WI38 (cell line): ENCODE results near the gene FOXO3.

Experiments used
- H3K4me3 ChIP-seq: 2 replicates; pipeline ENCODE4 v1.5.1; 2011; ENCODE audit warnings: low read depth, mild to moderate bottlenecking, control low read depth, low read length
- CTCF ChIP-seq: IDR thresholded peaks from 2 replicates; pipeline ENCODE4 v1.5.1; 2012; ENCODE audit warnings: low read depth, mild to moderate bottlenecking, control low read depth, low read length

The FOXO3 gene

GRCh38 chr6:108616544-108616943, 55.8 kb downstream of the FOXO3 start:
- no peak for TF ChIP-seq CTCF
- H3K4me3 ChIP-seq: no peak overlapping the region

GRCh38 chr6:108616973-108617372, 56.3 kb downstream of the FOXO3 start:
- no peak overlapping the region for H3K4me3 ChIP-seq
- no peak for TF ChIP-seq CTCF

DNA sequence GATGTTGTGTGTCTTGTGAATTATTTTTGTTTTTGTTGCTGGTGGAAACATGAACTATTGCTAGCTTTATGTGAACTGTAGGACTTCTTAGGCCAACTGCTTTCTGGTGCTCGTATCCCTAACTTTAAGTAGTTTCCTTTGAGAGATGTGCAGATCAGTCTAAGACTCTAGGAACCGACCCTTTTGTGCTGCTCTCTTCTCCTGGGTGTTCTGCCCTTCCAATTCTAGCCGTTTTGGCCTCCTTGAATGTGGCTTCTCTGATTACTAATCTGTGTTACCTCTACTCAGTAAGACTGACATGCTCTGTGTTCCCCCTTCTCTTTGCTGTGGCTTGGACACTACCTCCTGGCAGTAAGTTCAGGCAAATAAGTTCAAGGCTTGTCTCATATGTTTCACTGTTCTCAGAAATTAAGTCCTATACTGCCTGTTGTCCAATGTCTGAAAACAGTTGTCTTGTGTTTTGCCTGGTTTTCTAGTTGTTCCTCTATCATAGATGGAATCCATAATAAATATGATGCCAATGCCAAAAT, 58.0 kb downstream of the FOXO3 start:
- no peak overlapping the region for H3K4me3 ChIP-seq

DNA sequence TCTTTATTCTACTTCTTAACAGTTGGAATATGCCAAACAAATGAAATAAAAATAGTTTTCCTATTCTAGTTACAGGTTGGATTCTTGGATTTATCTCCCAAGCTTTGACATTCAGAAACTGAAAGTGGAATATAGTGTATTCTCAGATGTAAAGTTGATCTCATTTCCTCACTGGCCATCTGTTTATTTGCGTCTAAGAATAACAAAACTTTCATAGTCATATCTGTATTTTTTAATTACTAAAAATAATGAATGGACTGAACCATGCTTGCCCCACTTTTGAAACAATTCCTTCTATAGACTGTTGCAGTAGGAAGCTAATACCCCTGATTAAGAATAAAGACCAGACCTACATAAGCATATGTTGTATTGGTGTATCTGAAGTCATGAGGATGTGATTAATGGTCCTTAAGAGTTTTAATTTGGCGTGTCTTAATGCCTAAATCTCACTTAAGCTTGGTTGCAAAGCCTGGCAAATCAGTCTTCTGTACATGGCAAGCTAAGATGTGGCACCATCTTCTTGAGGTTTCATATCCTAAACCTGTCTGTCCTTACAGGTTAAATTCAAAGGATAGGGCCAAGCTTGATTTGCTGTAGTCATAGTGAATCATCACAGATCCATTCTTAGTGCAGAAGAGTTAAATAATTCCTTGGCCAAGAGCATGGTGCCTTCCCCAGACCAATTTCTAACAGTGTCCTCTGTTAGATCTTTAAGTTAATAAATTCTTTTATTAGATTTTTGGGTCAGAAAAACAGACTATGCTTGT, 58.9 kb downstream of the FOXO3 start:
- TF ChIP-seq CTCF: no peak
- no peak overlapping the region for H3K4me3 ChIP-seq

More for the DNA sequence above, 58.0 kb downstream of the FOXO3 start:
- no peak for TF ChIP-seq CTCF

DNA sequence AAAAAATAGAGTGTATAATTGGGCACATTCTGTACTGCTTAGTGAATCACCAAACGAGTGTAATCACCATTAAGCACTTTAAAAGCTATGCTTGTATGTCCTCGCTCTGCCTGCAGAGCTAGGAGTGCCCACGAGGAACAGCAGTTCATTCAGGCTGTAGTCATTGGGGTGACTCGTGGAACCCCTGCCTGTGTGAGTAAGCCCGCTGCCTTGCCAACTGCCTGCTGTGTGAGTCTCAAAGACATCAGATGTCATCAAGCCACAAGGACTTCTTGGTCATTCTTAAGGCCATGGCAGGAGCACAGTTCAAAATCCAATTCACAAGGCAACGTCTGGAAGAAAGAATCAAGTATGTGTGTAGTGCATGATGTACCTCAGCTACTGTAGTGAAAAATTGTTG, 60.4 kb downstream of the FOXO3 start:
- H3K4me3 ChIP-seq: no peak overlapping the region
- TF ChIP-seq CTCF: no peak

DNA sequence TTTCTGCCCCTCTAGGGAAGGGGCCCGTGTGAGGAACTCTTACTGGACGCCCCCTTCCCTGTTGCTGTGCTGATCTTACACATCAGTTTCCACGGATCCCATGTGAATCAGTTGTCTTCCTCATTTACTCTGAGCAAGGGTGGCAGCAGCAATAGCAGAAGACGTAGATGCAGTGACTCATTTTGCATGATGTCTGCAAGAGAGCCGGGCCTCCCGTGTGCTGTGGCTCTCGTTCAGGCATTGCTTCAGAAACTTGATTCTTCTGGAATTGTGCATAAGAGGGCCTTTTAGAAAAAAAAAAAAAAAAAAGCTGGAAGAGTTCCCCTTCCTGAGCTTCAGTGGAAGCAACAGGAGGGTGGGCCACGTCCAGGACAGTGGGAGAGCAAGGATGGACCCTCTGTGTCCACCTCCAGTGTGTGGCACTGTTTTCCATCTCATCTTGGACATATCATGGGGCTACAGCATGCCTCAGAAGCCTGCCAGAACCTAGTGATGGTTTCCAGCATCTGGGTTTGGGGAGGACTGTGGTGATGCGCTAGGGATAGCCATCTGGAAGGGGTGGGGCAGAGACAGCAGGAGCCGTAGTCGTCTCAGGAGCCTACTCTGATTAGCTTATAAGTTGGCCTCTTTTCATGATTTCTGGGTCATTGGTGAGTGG, 62.1 kb downstream of the FOXO3 start:
- peak overlapping the region; percentile 32 for H3K4me3 ChIP-seq
- no peak for TF ChIP-seq CTCF

DNA sequence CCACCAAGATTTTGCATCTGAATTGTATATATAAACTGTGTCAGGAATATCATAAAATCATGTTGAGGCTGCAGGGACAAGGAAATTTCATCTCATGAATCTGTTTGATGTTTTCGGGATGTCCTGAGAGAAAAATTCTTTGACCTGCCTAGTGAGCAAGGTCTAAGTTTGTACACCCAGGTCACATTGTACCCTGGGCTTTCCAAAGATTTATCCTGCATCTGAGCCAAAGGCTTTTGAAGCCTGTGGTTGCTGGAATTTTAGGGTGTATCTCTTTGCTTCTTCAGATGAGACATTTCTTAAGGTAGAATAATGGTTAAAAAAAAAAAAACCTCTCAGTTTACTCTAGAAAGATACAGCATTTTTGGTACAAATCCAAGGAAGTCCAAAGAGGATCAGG, 63.3 kb downstream of the FOXO3 start:
- TF ChIP-seq CTCF: no peak

More for the DNA sequence above, 63.3 kb downstream of the FOXO3 start:
- no peak overlapping the region for H3K4me3 ChIP-seq
